Endothelial cell of umbilical vein (primary cell): ENCODE measurements around the gene SYCP3. TPM values are rescaled to one million over a fixed set of nuclear protein-coding genes. Genes with fewer than 3 reads are reported as not detected.
A peak's percentile ranks its signal among the peaks of the same experiment; 100 is the strongest.

Experiments used
- BruUV-seq: library from RNA; stranded (reverse); fragments of 400-500 nt; replicated peaks from 2 replicates; lab custom pipeline; 2021; lab: Mats Ljungman, UMichigan
- CTCF ChIA-PET: fragments of 300-600, 350-600 bp; sonication (Branson Sonifier 250); formaldehyde crosslinking; loops from one replicate; lab custom pipeline; 2021; ENCODE audit warnings: antibody characterized with exemption, inconsistent platforms; lab: Charles Lee
- POLR2A ChIA-PET: fragments of 300-600, 350-600 bp; sonication (Branson Sonifier 250); formaldehyde crosslinking; loops from one replicate; lab custom pipeline; 2021; ENCODE audit warnings: antibody characterized with exemption, inconsistent platforms; lab: Charles Lee
- DNase-seq: peaks from one replicate; pipeline ENCODE4 v3.0.0-alpha.2; 2011; ENCODE audit warnings: low read depth, low spot score
- FAIRE-seq: peaks from 2 replicates; lab custom pipeline; 2011; peaks lifted over from hg19 to GRCh38; lab: Jason Lieb, UNC
- H2AFZ ChIP-seq: 2 replicates; pipeline ENCODE4 v1.6.0; 2012; ENCODE audit warnings: low read depth, low read length, control low read depth, inconsistent platforms
- H3K27ac ChIP-seq: 2 replicates; pipeline ENCODE4 v1.5.1; 2011; ENCODE audit warnings: low read depth, mild to moderate bottlenecking, control low read depth, low read length, moderate library complexity; ENCODE audit not compliant: insufficient read depth
- H3K27me3 ChIP-seq, 2 experiments: 2 replicates each; pipeline versions ENCODE4 v1.6.0 to v1.6.1; 2011; ENCODE audit warnings: low read length in 2 of 2, mixed read lengths in 1 of 2; ENCODE audit not compliant: control insufficient read depth in 2 of 2, insufficient read depth in 2 of 2
- H3K36me3 ChIP-seq, 2 experiments: 2 replicates in 1 of 2; 3 replicates in 1 of 2; pipeline ENCODE4 v1.5.1; 2011; ENCODE audit warnings: low read length in 2 of 2, mild to moderate bottlenecking in 1 of 2, moderate library complexity in 1 of 2; ENCODE audit not compliant: control insufficient read depth in 2 of 2, insufficient read depth in 2 of 2; ENCODE audit errors: extremely low read depth in 1 of 2
- H3K4me1 ChIP-seq: 3 replicates; pipeline ENCODE4 v1.5.1; 2011; ENCODE audit warnings: mild to moderate bottlenecking, low read length; ENCODE audit not compliant: control insufficient read depth, insufficient read depth; ENCODE audit errors: extremely low read depth
- H3K4me2 ChIP-seq: 2 replicates; pipeline ENCODE4 v1.6.1; 2011; ENCODE audit warnings: low read length, control low read depth, mixed read lengths; ENCODE audit not compliant: insufficient read depth
- H3K4me3 ChIP-seq, 3 experiments: fragments of 200-600 bp in 1 of 3; sonication (generic), shearing (Covaris generic) in 1 of 3; replicated peaks in 1 of 3; 2 replicates each; pipeline ENCODE4 v1.5.1; 2011 to 2016; ENCODE audit warnings: control low read depth in 3 of 3, low read length in 3 of 3, mild to moderate bottlenecking in 2 of 3, inconsistent platforms in 1 of 3, low read depth in 1 of 3, moderate library complexity in 1 of 3; ENCODE audit not compliant: insufficient read depth in 1 of 3
- H3K79me2 ChIP-seq: 2 replicates; pipeline ENCODE4 v1.6.0; 2012; ENCODE audit warnings: low read length, inconsistent platforms; ENCODE audit not compliant: control insufficient read depth, insufficient read depth
- H3K9ac ChIP-seq: replicated peaks from 2 replicates; pipeline ENCODE3; 2011; ENCODE audit warnings: low read length, control low read depth; ENCODE audit not compliant: insufficient read depth; ENCODE audit errors: extremely low read depth
- H3K9me1 ChIP-seq: replicated peaks from 3 replicates; pipeline ENCODE4 v1.6.0; 2011; ENCODE audit warnings: mild to moderate bottlenecking, low read length; ENCODE audit not compliant: control insufficient read depth, insufficient read depth; ENCODE audit errors: extremely low read depth
- H3K9me3 ChIP-seq: replicated peaks from 2 replicates; pipeline ENCODE4 v1.5.1; 2012; ENCODE audit warnings: low read length, inconsistent platforms; ENCODE audit not compliant: control insufficient read depth, insufficient read depth
- H4K20me1 ChIP-seq: replicated peaks from 2 replicates; pipeline ENCODE3; 2011; ENCODE audit warnings: mild to moderate bottlenecking, low read length; ENCODE audit not compliant: control insufficient read depth, insufficient read depth; ENCODE audit errors: extremely low read depth
- CTCF ChIP-seq, 2 donors: IDR thresholded peaks; 1 replicate in 1 of 2; 2 replicates in 1 of 2; pipeline ENCODE4 v1.5.1; 2011; ENCODE audit warnings: low read length in 2 of 2, mild to moderate bottlenecking in 2 of 2, moderate library complexity in 2 of 2, control low read depth in 1 of 2, inconsistent platforms in 1 of 2, low read depth in 1 of 2; ENCODE audit not compliant: insufficient read depth in 1 of 2; ENCODE audit errors: extremely low read depth in 1 of 2
- EZH2 ChIP-seq: IDR thresholded peaks from 2 replicates; pipeline ENCODE4 v1.6.1; 2012; ENCODE audit warnings: borderline replicate concordance, low read depth, mild to moderate bottlenecking, moderate library complexity, low read length, inconsistent platforms; ENCODE audit not compliant: severe bottlenecking
- FOS ChIP-seq: IDR thresholded peaks from 2 replicates; pipeline ENCODE4 v1.6.1; 2011; ENCODE audit warnings: mild to moderate bottlenecking, low read length, moderate library complexity, borderline replicate concordance; ENCODE audit not compliant: insufficient read depth
- GATA2 ChIP-seq: IDR thresholded peaks from 2 replicates; pipeline ENCODE4 v1.7.0; 2011; ENCODE audit warnings: low read depth, mild to moderate bottlenecking, moderate library complexity, mixed read lengths, low read length; ENCODE audit not compliant: insufficient read length, insufficient read depth
- JUN ChIP-seq: IDR thresholded peaks from 2 replicates; pipeline ENCODE4 v1.6.1; 2011; ENCODE audit warnings: borderline replicate concordance, low read depth; ENCODE audit not compliant: insufficient read length, insufficient read depth
- MAX ChIP-seq: IDR thresholded peaks from 2 replicates; pipeline ENCODE4 v1.6.1; 2011; ENCODE audit not compliant: insufficient read depth, insufficient read length
- MYC ChIP-seq: IDR thresholded peaks from one replicate; pipeline ENCODE4 v1.6.1; 2011; ENCODE audit warnings: mild to moderate bottlenecking, low read depth, low read length
- POLR2A ChIP-seq: IDR thresholded peaks from 2 replicates; pipeline ENCODE4 v1.6.1; 2012; ENCODE audit warnings: low read depth, mild to moderate bottlenecking, control low read depth, low read length
- POLR2AphosphoS5 ChIP-seq: IDR thresholded peaks from 2 replicates; pipeline ENCODE4 v1.6.1; 2012; ENCODE audit warnings: low read depth, mild to moderate bottlenecking, control low read depth, low read length, moderate library complexity; ENCODE audit not compliant: insufficient read depth
- dilution Hi-C: fragments of 300-500 bp; cut with MboI; formaldehyde crosslinking; loops from one replicate; pipeline ENCODE4 v1.15.0; 2019; ENCODE audit warnings: low sequenced_read_pairs; ENCODE audit not compliant: extremely low pct_ligation_motif_present
- intact Hi-C: fragments of 100-400 bp; cut with micrococcal nuclease; formaldehyde crosslinking; loops from one replicate; pipeline ENCODE4 v1.10.0; 2022
- polyA plus RNA-seq, 4 experiments: library from polyadenylated mRNA; depleted of rRNA in 3 of 4; stranded (reverse) in 3 of 4; unstranded in 1 of 4; fragments of >200 nt; gene quantifications; 2 replicates each; pipeline versions ENCODE4 v1.2.1 to v1.2.3, GENCODE V29; 2011 to 2012; ENCODE audit warnings: missing spikeins in 1 of 4
- total RNA-seq: library from RNA; stranded (reverse); gene quantifications from 2 replicates; pipeline ENCODE4 v1.2.3, GENCODE V29; 2021

The SYCP3 gene
- total and polyA plus RNA-seq, 2 donors (not counting 3 experiments of a cell fraction or from before 2014, with no cell fraction given) = 0.29 TPM; not detected in 1

- dilution Hi-C loops (no loop called here), intact Hi-C loops (loop anchor here (1.0 to 10.0 kb wide), 3 partner anchors 134 to 1122 kb away; partner anchors contain the start of genes ARL1, GAS2L3 and GNPTAB)
- no peaks in the 10 kb centered on the region for H3K36me3 ChIP-seq
- H3K4me3 ChIP-seq = peak overlapping the region; percentile 52 to 82 (median 73)
- peak overlapping the region; percentile 53 for H3K9ac ChIP-seq
- DNase-seq (no peak), FAIRE-seq (peak; percentile 64)
- no peaks in the 10 kb centered on the region for H3K9me3 ChIP-seq
- H3K27me3 ChIP-seq = no peaks in the 10 kb centered on the region
- H3K27ac ChIP-seq = no peak overlapping the region
- peaks cover 19% of the 10 kb centered on the region for H3K79me2 ChIP-seq
- H3K9me1 ChIP-seq = no peaks in the 10 kb centered on the region
- no peaks in the 10 kb centered on the region for H4K20me1 ChIP-seq
- peak overlapping the region; percentile 74 for H3K4me2 ChIP-seq
- peaks cover 6% of the 10 kb centered on the region for H3K4me1 ChIP-seq
- TF ChIP-seq POLR2A = no peak
- no peak for TF ChIP-seq EZH2
- TF ChIP-seq GATA2 = no peak
- TF ChIP-seq MYC = no peak
- TF ChIP-seq MAX = no peak
- no peak for TF ChIP-seq CTCF (IDR thresholded peaks at IDR 0.05; ENCODE audit: extremely low read depth in 1 of 2, insufficient read depth in 1 of 2, low read depth in 1 of 2, low read length in 2 of 2)
- TF ChIP-seq FOS = no peak
- TF ChIP-seq JUN = no peak
- no peak for TF ChIP-seq POLR2AphosphoS5
- peak overlapping the region; percentile 98 for H2AFZ ChIP-seq
- BruUV-seq = no TSS peak
- ChIA-PET CTCF (interaction anchor here (0.6 kb wide), 1 partner anchor 63 kb away, joined by 3 read pairs; no protein-coding TSS in a partner anchor), POLR2A (no interaction called here)
These were observed 42.7 kb downstream of the SYCP3 start for GRCh38 chr12:101696251-101697196.
